ENCODE results near the gene NSUN7. TPM values are rescaled to one million over a fixed set of nuclear protein-coding genes. Genes with fewer than 3 reads are reported as not detected.

NSUN7 gene
- total and polyA plus RNA-seq, 9 of the 15 experiments (the other 6 are each of a cell fraction or from before 2014, with no cell fraction given), result not detected

GRCh38 chr4:40840985-40841571 is 91.3 kb downstream of the NSUN7 start:
- H3K36me3 ChIP-seq (ENCODE audit: control insufficient read depth, insufficient read depth, low read length), result no peaks in the 10 kb centered on the region
- in situ Hi-C loops (cut with MboI), result loop anchor here (5.0 kb wide), 1 partner anchor 104 kb away; no protein-coding TSS in a partner anchor
- no peaks in the 10 kb centered on the region for H4K20me1 ChIP-seq (replicated peaks; ENCODE audit: control insufficient read depth, insufficient read depth, low read length)
- H3K9ac ChIP-seq (ENCODE audit: insufficient read depth in 1 of 2, low read depth in 2 of 2, low read length in 2 of 2), result no peak overlapping the region
- peaks cover 8 to 24% of the 10 kb centered on the region in 2 experiments; a peak in 4 of 5 replicates for H3K27me3 ChIP-seq (ENCODE audit: control insufficient read depth in 2 of 2, insufficient read depth in 2 of 2, low read length in 2 of 2)
- 3% methylated on average over 7 of the region's 7 CpGs for WGBS (ENCODE audit: insufficient coverage, low coverage, missing lambda C conversion rate)
- POLR2A ChIA-PET, result interaction anchor here (0.6 to 0.9 kb wide), 2 partner anchors 12 to 506 kb away, joined by 3 to 6 read pairs; partner anchors contain the start of gene CHRNA9
- no TSS peak for BruUV-seq (replicated peaks)
- H3K4me1 ChIP-seq (replicated peaks in 1 of 2; ENCODE audit: control insufficient read depth in 2 of 2, insufficient read depth in 2 of 2, low read length in 2 of 2), result no peaks in the 10 kb centered on the region; a peak in 1 of 5 replicates
- no peak overlapping the region for H3K4me3 ChIP-seq
- FAIRE-seq, result peak; percentile 92
- no peaks in the 10 kb centered on the region for H3K9me1 ChIP-seq (ENCODE audit: control insufficient read depth, insufficient read depth, low read length)
- no peak overlapping the region for H3K27ac ChIP-seq (ENCODE audit: extremely low read depth, low read depth, low read length)
- ATAC-seq, result peak; percentile 95
- no peaks in the 10 kb centered on the region for H3K79me2 ChIP-seq (ENCODE audit: control insufficient read depth, insufficient read depth, low read length)
- peak; percentile 55 to 73 (median 64) for DNase-seq (ENCODE audit: extremely low read depth in 1 of 4, low spot score in 3 of 4)
- CTCF ChIA-PET (ENCODE audit: low intra/inter-chr PET ratio), result no interaction called here
- intact Hi-C loops (cut with micrococcal nuclease), result loop anchor here (5.0 to 10.0 kb wide), 2 partner anchors 104 to 516 kb away; no protein-coding TSS in a partner anchor
- H3K9me3 ChIP-seq (replicated peaks; ENCODE audit: control insufficient read depth, insufficient read depth, low read depth, low read length), result no peaks in the 10 kb centered on the region
- no peak overlapping the region for H3K4me2 ChIP-seq (ENCODE audit: insufficient read depth, low read length)
- H2AFZ ChIP-seq (ENCODE audit: low read depth, low read length), result no peak overlapping the region
- TF ChIP-seq HNRNPH1 (optimal IDR thresholded peaks at IDR 0.05; ENCODE audit: low read depth, low read length), result no peak
- TF ChIP-seq TCFL5 (CRISPR knock-in tag; conservative IDR thresholded peaks at IDR 0.05), result no peak
- no peak for TF ChIP-seq PRMT5 (CRISPR knock-in tag; IDR thresholded peaks at IDR 0.05)
- no peak for TF ChIP-seq CHD1 (IDR thresholded peaks at IDR 0.05; ENCODE audit: low read length)
- TF ChIP-seq TCF7 (IDR thresholded peaks at IDR 0.05; ENCODE audit: borderline replicate concordance), result no peak
- no peak for TF ChIP-seq LCOR (CRISPR knock-in tag; IDR thresholded peaks at IDR 0.05)
- no peak for TF ChIP-seq CGGBP1 (CRISPR knock-in tag; IDR thresholded peaks at IDR 0.05)
- TF ChIP-seq IRF1 (CRISPR knock-in tag; IDR thresholded peaks at IDR 0.05; ENCODE audit: borderline replicate concordance), result no peak
- TF ChIP-seq RAD21 (CRISPR knock-in tag; conservative IDR thresholded peaks at IDR 0.05 in 1 of 2, IDR thresholded peaks at IDR 0.05 in 1 of 2), result peak; percentile 20 to 42; a peak in 2 of 4 replicates
- TF ChIP-seq ATF4 (CRISPR knock-in tag; IDR thresholded peaks at IDR 0.05), result no peak
- TF ChIP-seq ZFP1 (CRISPR knock-in tag; IDR thresholded peaks at IDR 0.05), result no peak
- no peak for TF ChIP-seq SREBF2 (CRISPR knock-in tag; IDR thresholded peaks at IDR 0.05)
- no peak for TF ChIP-seq ZNF124 (CRISPR knock-in tag; IDR thresholded peaks at IDR 0.05)
- no peak for TF ChIP-seq CLOCK (CRISPR knock-in tag; IDR thresholded peaks at IDR 0.05; ENCODE audit: borderline replicate concordance)
- TF ChIP-seq ZNF561 (CRISPR knock-in tag; conservative IDR thresholded peaks at IDR 0.05), result no peak
- TF ChIP-seq ZKSCAN3 (CRISPR knock-in tag; IDR thresholded peaks at IDR 0.05), result no peak
- no peak for TF ChIP-seq BHLHE40 (IDR thresholded peaks at IDR 0.05; ENCODE audit: low read length)

All from K562 (cell line).